LNCaP clone FGC (cell line): ENCODE data around the gene TCF25.
A peak's percentile ranks its signal among the peaks of the same experiment; 100 is the strongest.
"Not testable (repeated sequence)": the region's sequence is repeated elsewhere in the genome, so short reads cannot be mapped to it uniquely, and the experiment has no call there.

ENCODE experiments used
- DNase-seq: peaks from one replicate; pipeline ENCODE4 v3.0.0-alpha.2; 2011; ENCODE audit warnings: low read depth
- H3K4me3 ChIP-seq: 2 replicates; pipeline ENCODE4 v1.5.1; 2011; ENCODE audit warnings: mild to moderate bottlenecking, low read depth, low read length, control low read depth
- CTCF ChIP-seq: IDR thresholded peaks from 2 replicates; pipeline ENCODE4 v1.5.1; 2012; ENCODE audit warnings: mild to moderate bottlenecking; ENCODE audit not compliant: control insufficient read depth, insufficient read depth; ENCODE audit errors: extremely low read depth

Gene TCF25

GRCh38 chr16:89870440-89870839, 3.0 kb upstream of the TCF25 start:
- DNase-seq: no peak
- H3K4me3 ChIP-seq: no peak overlapping the region
- TF ChIP-seq CTCF: no peak

- H3K4me3 ChIP-seq: no peak overlapping the region
- no peak for DNase-seq
- TF ChIP-seq CTCF: no peak
Measured at GRCh38 chr16:89871895-89872294, 1.5 kb upstream of the TCF25 start.

GRCh38 chr16:89873972-89874689, 739 bp downstream of the TCF25 start:
- TF ChIP-seq CTCF: no peak
- peak; percentile 54 for DNase-seq
- peak overlapping the region; percentile 82 for H3K4me3 ChIP-seq

- not testable (repeated sequence) for DNase-seq, H3K4me3 ChIP-seq
Measured at GRCh38 chr16:89879123-89879522, 5.7 kb downstream of the TCF25 start.

GRCh38 chr16:89880477-89881367, 7.3 kb downstream of the TCF25 start:
- no peak overlapping the region for H3K4me3 ChIP-seq
- no peak for TF ChIP-seq CTCF
- DNase-seq: no peak

- no peak for TF ChIP-seq CTCF
- no peak overlapping the region for H3K4me3 ChIP-seq
- no peak for DNase-seq
Measured at GRCh38 chr16:89881368-89881730, 8.0 kb downstream of the TCF25 start.

- no peak for TF ChIP-seq CTCF
- DNase-seq: no peak
- H3K4me3 ChIP-seq: no peak overlapping the region
Measured at GRCh38 chr16:89883346-89884040, 10.1 kb downstream of the TCF25 start.
